WTC11 (cell line): ENCODE data around the gene INPP5F. TPM values are rescaled to one million over a fixed set of nuclear protein-coding genes. Genes with fewer than 3 reads are reported as not detected.

Experiments used
- ATAC-seq: fragments of 200-7000 bp; cut with Tn5 transposase; 2 replicates; pipeline ENCODE4 v1.10.0; 2021; ENCODE audit warnings: mild to moderate bottlenecking, moderate library complexity
- CTCF ChIA-PET: fragments of 300-600 bp; sonication (Branson Sonifier 250); formaldehyde crosslinking; loops from one replicate; lab custom pipeline; 2021; ENCODE audit warnings: antibody characterized with exemption; lab: Charles Lee
- POLR2A ChIA-PET: fragments of 350-600 bp; sonication (Branson Sonifier 250); formaldehyde crosslinking; loops from one replicate; lab custom pipeline; 2021; ENCODE audit warnings: antibody characterized with exemption; lab: Charles Lee
- DNase-seq: peaks from one replicate; pipeline ENCODE4 v3.0.0; 2021; ENCODE audit warnings: low spot score
- H3K27ac Mint-ChIP-seq: 2 replicates; pipeline ENCODE4 v1.8.0; 2021; ENCODE audit warnings: mixed read lengths
- H3K27me3 Mint-ChIP-seq: 2 replicates; pipeline ENCODE4 v1.8.0; 2021; ENCODE audit warnings: low read depth, mild to moderate bottlenecking, moderate library complexity, mixed read lengths
- H3K36me3 Mint-ChIP-seq: 2 replicates; pipeline ENCODE4 v1.8.0; 2021; ENCODE audit warnings: mixed read lengths
- H3K4me1 Mint-ChIP-seq: 2 replicates; pipeline ENCODE4 v1.8.0; 2022; ENCODE audit warnings: mixed read lengths
- H3K4me3 Mint-ChIP-seq: 2 replicates; pipeline ENCODE4 v1.8.0; 2021; ENCODE audit warnings: mild to moderate bottlenecking, moderate library complexity, mixed read lengths
- H3K9me3 Mint-ChIP-seq: 2 replicates; pipeline ENCODE4 v1.8.0; 2021; ENCODE audit warnings: mixed read lengths
- ARID4B ChIP-seq: sonication (generic); formaldehyde crosslinking; IDR thresholded peaks from 2 replicates; pipeline ENCODE4 v1.8.0; 2023; ENCODE audit warnings: missing genetic modification reagents, mild to moderate bottlenecking, borderline replicate concordance
- ATF6 ChIP-seq: sonication (generic); formaldehyde crosslinking; IDR thresholded peaks from 2 replicates; pipeline ENCODE4 v1.8.1; 2023; ENCODE audit warnings: mild to moderate bottlenecking, missing genetic modification reagents
- EMX1 ChIP-seq: fragments of 250-450 bp; sonication (Bioruptor Pico); IDR thresholded peaks from 2 replicates; pipeline ENCODE4 v1.8.0; 2021; ENCODE audit warnings: mild to moderate bottlenecking
- FOXK1 ChIP-seq: sonication (generic); formaldehyde crosslinking; IDR thresholded peaks from 2 replicates; pipeline ENCODE4 v1.8.0; 2022; ENCODE audit warnings: mild to moderate bottlenecking, moderate library complexity, missing genetic modification reagents
- GRHL2 ChIP-seq: fragments of 250-450 bp; sonication (Bioruptor Pico); IDR thresholded peaks from 2 replicates; pipeline ENCODE4 v1.8.0; 2022; ENCODE audit warnings: mild to moderate bottlenecking, moderate library complexity; ENCODE audit not compliant: insufficient replicate concordance, severe bottlenecking
- KAT7 ChIP-seq: sonication (generic); formaldehyde crosslinking; IDR thresholded peaks from 2 replicates; pipeline ENCODE4 v1.8.1; 2023; ENCODE audit warnings: missing genetic modification reagents, mild to moderate bottlenecking, borderline replicate concordance
- NR1H2 ChIP-seq: sonication (generic); formaldehyde crosslinking; IDR thresholded peaks from 2 replicates; pipeline ENCODE4 v1.9.0; 2021; ENCODE audit warnings: mild to moderate bottlenecking, moderate library complexity, missing genetic modification reagents
- PRRX2 ChIP-seq: fragments of 250-450 bp; sonication (Bioruptor Pico); IDR thresholded peaks from 2 replicates; pipeline ENCODE4 v1.8.0; 2021; ENCODE audit warnings: mild to moderate bottlenecking
- RORB ChIP-seq: fragments of 250-450 bp; sonication (Bioruptor Pico); IDR thresholded peaks from 2 replicates; pipeline ENCODE4 v1.9.0; 2021; ENCODE audit warnings: mild to moderate bottlenecking
- SP1 ChIP-seq: sonication (generic); formaldehyde crosslinking; conservative IDR thresholded peaks from 2 replicates; pipeline ENCODE4 v1.8.1; 2022; ENCODE audit warnings: missing genetic modification reagents
- ZNF138 ChIP-seq: sonication (generic); formaldehyde crosslinking; conservative IDR thresholded peaks from 2 replicates; pipeline ENCODE4 v1.8.1; 2022; ENCODE audit warnings: mild to moderate bottlenecking, moderate library complexity, missing genetic modification reagents
- ZNF532 ChIP-seq: fragments of 250-450 bp; sonication (Bioruptor Pico); IDR thresholded peaks from 2 replicates; pipeline ENCODE4 v1.9.0; 2021; ENCODE audit warnings: mild to moderate bottlenecking, borderline replicate concordance
- ZNF671 ChIP-seq: fragments of 250-450 bp; sonication (Bioruptor Pico); IDR thresholded peaks from 2 replicates; pipeline ENCODE4 v1.8.0; 2021; ENCODE audit warnings: mild to moderate bottlenecking
- total RNA-seq: library from RNA; stranded (reverse); gene quantifications from 3 replicates; pipeline ENCODE4 v1.2.3, GENCODE V29; 2021
- TF ChIP-seq, protein P1 (sequence below): sonication (generic); formaldehyde crosslinking; IDR thresholded peaks from 2 replicates; pipeline ENCODE4 v1.8.1; 2023; ENCODE audit warnings: mild to moderate bottlenecking, moderate library complexity, missing genetic modification reagents
- TF ChIP-seq, protein P2 (sequence below): fragments of 250-450 bp; sonication (Bioruptor Pico); IDR thresholded peaks from 2 replicates; pipeline ENCODE4 v1.9.0; 2021; ENCODE audit warnings: mild to moderate bottlenecking
- TF ChIP-seq, protein P3 (sequence below): fragments of 250-450 bp; sonication (Bioruptor Pico); IDR thresholded peaks from 2 replicates; pipeline ENCODE4 v1.8.0; 2021; ENCODE audit warnings: mild to moderate bottlenecking
- TF ChIP-seq, protein P4 (sequence below): sonication (generic); formaldehyde crosslinking; IDR thresholded peaks from 2 replicates; pipeline ENCODE4 v1.8.1; 2023; ENCODE audit warnings: mild to moderate bottlenecking, missing genetic modification reagents, moderate library complexity

The INPP5F gene
- total RNA-seq, 1 experiment from 2014 or later, result 83.3 TPM

DNA sequence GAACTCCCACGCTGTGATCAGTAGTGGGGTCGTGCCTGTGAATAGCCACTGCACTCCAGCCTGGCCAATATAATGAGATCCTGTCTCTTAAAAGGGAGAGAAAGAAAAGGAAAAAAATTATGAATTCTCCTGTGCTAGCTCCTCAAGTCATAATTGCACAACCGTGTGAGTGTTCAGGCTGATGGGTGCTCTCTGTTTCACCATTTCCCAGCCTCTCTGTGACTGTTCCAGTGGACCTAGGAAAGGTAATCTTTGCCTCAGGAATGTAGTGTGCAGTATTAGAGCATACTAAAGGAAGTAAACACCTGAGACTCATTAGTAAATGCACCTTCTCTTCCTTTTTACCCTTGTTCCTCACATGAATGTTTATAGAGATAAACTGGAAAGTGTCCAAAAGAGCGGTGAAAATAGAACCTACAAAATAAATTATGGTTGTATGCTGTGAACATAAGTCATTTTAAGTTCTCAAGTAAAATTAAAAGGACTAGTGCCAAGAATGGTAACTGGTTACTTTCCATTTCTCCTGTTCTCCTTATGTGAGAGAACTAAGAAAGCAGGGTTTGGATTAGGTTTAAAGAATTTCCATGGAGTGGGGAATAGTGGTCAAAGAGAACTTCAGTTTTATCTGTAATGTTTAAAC is 42.7 kb downstream of the INPP5F start:
- TF ChIP-seq SP1 (CRISPR knock-in tag), result no peak
- TF ChIP-seq ARID4B (CRISPR knock-in tag), result no peak
- no peak for TF ChIP-seq KAT7 (CRISPR knock-in tag)
- TF ChIP-seq, protein P1, sequence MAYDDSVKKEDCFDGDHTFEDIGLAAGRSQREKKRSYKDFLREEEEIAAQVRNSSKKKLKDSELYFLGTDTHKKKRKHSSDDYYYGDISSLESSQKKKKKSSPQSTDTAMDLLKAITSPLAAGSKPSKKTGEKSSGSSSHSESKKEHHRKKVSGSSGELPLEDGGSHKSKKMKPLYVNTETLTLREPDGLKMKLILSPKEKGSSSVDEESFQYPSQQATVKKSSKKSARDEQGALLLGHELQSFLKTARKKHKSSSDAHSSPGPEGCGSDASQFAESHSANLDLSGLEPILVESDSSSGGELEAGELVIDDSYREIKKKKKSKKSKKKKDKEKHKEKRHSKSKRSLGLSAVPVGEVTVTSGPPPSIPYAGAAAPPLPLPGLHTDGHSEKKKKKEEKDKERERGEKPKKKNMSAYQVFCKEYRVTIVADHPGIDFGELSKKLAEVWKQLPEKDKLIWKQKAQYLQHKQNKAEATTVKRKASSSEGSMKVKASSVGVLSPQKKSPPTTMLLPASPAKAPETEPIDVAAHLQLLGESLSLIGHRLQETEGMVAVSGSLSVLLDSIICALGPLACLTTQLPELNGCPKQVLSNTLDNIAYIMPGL (CRISPR knock-in tag), result no peak
- no peak for TF ChIP-seq RORB
- no peak for TF ChIP-seq EMX1 (CRISPR knock-in tag)
- TF ChIP-seq ATF6 (CRISPR knock-in tag), result no peak
- no peak for TF ChIP-seq GRHL2 (CRISPR knock-in tag)
- TF ChIP-seq ZNF138, result no peak
- TF ChIP-seq, protein P2, sequence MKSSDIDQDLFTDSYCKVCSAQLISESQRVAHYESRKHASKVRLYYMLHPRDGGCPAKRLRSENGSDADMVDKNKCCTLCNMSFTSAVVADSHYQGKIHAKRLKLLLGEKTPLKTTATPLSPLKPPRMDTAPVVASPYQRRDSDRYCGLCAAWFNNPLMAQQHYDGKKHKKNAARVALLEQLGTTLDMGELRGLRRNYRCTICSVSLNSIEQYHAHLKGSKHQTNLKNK (CRISPR knock-in tag), result no peak
- Mint-ChIP-seq H3K4me1 (peaks cover 4% of the 10 kb centered on the region; the same call in 1 of the 2 replicates), H3K27ac (peak overlapping the region; percentile 48; the same call in 1 of the 2 replicates), H3K36me3 (no peaks in the 10 kb centered on the region), H3K27me3 (no peaks in the 10 kb centered on the region), H3K4me3 (no peak overlapping the region), H3K9me3 (no peaks in the 10 kb centered on the region)
- DNase-seq (no peak), ATAC-seq (no peak)
- CTCF ChIA-PET, result no interaction called here
- POLR2A ChIA-PET, result no interaction called here

GRCh38 chr10:119769886-119770285 is 44.0 kb downstream of the INPP5F start:
- POLR2A ChIA-PET, result no interaction called here
- no peak for ATAC-seq
- H3K4me1 Mint-ChIP-seq, result peaks cover 4% of the 10 kb centered on the region; the same call in 1 of the 2 replicates
- TF ChIP-seq ZNF532 (CRISPR knock-in tag), result no peak
- TF ChIP-seq ZNF671 (CRISPR knock-in tag), result no peak
- TF ChIP-seq, protein P3, sequence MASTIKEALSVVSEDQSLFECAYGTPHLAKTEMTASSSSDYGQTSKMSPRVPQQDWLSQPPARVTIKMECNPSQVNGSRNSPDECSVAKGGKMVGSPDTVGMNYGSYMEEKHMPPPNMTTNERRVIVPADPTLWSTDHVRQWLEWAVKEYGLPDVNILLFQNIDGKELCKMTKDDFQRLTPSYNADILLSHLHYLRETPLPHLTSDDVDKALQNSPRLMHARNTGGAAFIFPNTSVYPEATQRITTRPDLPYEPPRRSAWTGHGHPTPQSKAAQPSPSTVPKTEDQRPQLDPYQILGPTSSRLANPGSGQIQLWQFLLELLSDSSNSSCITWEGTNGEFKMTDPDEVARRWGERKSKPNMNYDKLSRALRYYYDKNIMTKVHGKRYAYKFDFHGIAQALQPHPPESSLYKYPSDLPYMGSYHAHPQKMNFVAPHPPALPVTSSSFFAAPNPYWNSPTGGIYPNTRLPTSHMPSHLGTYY (CRISPR knock-in tag), result no peak
- TF ChIP-seq GRHL2 (CRISPR knock-in tag), result no peak
- TF ChIP-seq, protein P4, sequence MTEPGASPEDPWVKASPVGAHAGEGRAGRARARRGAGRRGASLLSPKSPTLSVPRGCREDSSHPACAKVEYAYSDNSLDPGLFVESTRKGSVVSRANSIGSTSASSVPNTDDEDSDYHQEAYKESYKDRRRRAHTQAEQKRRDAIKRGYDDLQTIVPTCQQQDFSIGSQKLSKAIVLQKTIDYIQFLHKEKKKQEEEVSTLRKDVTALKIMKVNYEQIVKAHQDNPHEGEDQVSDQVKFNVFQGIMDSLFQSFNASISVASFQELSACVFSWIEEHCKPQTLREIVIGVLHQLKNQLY, result no peak
- no peak for TF ChIP-seq NR1H2 (CRISPR knock-in tag)
- no peak for TF ChIP-seq PRRX2
- TF ChIP-seq, protein P2 (CRISPR knock-in tag), result no peak
- TF ChIP-seq FOXK1 (CRISPR knock-in tag), result no peak

More at GRCh38 chr10:119769886-119770285, 44.0 kb downstream of the INPP5F start:
- CTCF ChIA-PET, result interaction anchor here (1.1 kb wide), 1 partner anchor 161 kb away, joined by 4 read pairs; no protein-coding TSS in a partner anchor
- Mint-ChIP-seq H3K27me3 (no peaks in the 10 kb centered on the region), H3K27ac (no peak overlapping the region), H3K9me3 (no peaks in the 10 kb centered on the region), H3K36me3 (no peaks in the 10 kb centered on the region), H3K4me3 (no peak overlapping the region)
- no peak for DNase-seq
